NCI-H1105 treated with DMSO at 0.1 percent for 48 hours (cell line): Measurements from ENCODE around the gene BSDC1.

Source experiments
- DNase-seq: peaks from one replicate; lab custom pipeline; 2025; lab: John Stamatoyannopoulos, UW

BSDC1 gene

DNA sequence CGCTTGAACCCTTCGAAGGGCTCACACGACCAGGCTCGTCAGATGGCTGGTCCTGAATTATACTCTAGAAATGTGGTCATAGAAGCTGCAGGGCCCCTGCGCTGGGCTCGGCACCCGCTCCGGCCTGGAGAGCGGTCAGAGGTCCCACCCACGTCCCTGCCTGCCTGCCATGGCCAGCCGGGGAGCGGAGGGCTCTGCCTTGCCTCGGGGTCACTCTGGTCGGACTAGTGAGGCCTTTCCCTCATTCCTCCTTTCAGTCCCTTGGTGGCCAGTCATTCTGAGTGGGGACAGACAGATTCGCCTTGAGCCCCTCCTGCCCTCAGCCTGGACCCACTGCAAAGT, 57.7 kb downstream of the BSDC1 start:
- DNase-seq: no peak

DNA sequence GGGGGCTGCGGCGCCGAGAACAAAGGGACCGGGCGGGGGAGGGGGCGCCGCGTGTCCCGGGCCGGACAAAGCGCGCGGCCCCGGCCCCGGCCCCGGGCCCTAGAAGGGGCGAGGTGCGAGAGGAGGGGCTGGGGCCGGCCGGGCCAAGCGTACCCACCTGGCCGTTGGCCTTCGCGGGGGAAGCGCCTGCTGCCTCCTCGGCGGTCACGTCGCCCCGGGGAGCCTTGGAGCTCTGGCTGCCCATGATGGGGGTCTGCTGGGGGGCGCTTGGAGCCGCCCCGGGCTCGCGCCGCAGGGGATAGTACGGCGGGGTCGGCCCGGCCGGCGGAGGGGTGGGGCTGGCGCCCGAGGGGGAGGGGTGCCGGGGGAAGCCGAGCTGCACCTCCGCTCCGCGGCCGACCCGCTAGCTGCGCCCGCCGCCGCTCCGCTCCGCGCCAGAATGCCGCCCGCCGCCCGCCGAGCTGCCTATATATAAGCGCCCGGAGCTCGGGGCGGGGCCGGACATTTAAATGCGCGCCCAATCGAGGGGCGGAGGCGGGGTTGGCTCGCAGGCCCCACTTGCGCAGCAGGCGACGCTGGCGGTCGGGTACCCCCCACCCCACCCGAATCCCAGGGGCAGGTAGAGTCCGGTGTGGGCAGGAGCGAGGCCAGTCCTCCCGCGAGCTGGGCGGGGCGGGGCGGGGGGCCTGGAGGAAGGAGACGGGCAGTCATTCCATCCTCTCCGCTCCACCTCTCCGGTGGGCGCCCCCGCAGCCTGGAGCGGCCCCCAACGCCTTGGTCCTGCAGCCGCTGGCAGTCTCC, 58.3 kb downstream of the BSDC1 start, which contains the start of gene MARCKSL1:
Gene MARCKSL1 (minus strand): TSS at position 444 of the 801 bp plus-strand sequence. CDS start 200 bp downstream, at position 244.
- peak; percentile 81 for DNase-seq

DNA sequence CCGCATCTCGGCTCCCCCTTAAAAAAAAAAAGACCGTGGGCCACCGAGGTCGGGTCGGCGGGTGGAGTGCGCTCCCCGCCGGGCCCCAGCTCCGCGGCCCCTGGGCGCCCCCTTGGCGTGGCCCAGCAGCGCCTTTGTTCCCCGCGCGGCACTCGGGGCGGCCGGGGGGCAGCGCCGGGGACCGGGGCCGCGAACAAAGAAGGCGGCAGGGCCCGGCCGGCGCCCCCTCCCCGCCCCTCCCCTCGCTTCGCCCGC, 58.8 kb downstream of the BSDC1 start:
- DNase-seq: no peak

DNA sequence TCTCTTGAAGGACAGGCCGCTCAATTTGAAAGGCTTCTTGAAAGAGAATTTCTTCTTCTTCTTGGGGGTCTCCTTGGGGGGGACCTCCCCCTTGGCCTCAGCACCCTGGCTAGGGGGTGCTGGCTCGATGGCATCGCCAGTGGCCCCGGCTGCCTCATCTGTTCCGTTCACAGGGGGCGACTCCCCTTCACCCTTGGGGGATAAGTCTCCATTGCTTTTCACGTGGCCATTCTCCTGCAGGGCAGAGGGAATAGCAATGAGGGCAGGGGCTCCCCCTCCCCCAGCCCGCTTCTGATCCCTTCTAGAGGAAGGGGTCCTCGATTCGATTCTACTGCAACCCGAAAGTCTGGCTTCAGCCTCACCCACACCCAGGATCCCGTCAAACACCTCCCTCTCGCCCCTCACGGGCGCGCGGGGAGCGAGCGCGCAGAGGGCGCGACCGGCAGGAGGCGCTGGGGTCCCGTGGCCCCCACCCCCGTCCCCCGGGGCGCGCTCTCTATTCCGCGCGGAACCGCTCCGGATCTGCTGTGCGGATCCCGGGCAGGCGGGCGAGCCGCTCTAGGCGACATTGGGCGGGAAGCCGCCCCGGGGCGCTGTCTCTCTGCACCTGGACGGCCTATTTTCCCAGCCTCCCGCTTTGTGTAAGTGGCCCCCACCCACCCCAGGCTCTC, 59.2 kb downstream of the BSDC1 start:
- DNase-seq: peak; percentile 24

DNA sequence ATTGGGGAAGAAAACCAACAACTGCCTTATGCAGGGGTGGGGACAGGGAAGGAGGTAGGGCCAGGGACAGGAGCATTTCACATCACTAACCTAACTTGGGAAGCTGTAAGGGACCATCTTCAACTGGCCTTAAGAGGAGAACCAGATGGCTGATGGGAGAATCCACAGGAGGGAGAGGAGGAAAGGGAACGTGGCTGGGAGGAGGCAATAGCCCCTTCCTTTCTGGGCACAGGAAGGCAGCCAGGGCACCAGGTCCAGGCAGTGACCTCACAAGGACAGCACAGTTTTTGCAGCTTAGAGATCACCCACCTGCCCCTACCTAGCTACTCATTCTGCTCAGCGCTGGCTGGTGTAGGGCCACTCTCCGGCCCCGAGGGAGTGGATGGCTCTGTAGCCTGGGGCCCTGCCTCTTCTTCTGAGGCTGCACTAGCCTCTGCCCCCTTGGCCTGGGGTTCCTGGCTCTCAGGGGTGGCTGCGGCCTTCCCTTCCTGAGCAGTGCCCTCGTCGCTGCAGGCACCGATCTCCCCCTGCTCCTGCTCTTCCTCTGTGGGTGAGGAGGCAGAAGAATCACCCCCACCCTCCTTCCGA, 59.9 kb downstream of the BSDC1 start:
- no peak for DNase-seq

DNA sequence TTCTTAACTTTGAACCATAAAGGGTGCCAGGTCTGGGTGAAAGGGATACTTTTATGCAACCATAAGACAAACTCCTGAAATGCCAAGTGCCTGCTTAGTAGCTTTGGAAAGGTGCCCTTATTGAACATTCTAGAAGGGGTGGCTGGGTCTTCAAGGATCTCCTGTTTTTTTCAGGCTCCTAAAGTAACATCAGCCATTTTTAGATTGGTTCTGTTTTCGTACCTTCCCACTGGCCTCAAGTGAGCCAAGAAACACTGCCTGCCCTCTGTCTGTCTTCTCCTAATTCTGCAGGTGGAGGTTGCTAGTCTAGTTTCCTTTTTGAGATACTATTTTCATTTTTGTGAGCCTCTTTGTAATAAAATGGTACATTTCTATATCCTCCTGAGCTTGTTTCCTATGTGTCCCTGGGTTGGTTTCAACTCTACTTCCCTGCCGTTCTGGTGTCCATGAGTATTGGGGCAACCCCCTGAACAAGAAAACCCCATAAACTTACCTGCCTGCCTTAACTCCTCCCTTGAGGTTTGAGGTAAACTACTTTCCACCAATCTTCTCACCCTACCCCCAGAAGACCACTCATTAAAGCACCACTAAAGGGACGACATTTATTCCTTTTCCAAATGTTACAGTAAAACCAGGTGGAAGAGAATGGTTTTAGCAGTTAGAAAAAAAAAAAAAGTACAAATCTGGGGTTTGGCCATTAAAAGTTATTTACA, 60.8 kb downstream of the BSDC1 start:
- no peak for DNase-seq

DNA sequence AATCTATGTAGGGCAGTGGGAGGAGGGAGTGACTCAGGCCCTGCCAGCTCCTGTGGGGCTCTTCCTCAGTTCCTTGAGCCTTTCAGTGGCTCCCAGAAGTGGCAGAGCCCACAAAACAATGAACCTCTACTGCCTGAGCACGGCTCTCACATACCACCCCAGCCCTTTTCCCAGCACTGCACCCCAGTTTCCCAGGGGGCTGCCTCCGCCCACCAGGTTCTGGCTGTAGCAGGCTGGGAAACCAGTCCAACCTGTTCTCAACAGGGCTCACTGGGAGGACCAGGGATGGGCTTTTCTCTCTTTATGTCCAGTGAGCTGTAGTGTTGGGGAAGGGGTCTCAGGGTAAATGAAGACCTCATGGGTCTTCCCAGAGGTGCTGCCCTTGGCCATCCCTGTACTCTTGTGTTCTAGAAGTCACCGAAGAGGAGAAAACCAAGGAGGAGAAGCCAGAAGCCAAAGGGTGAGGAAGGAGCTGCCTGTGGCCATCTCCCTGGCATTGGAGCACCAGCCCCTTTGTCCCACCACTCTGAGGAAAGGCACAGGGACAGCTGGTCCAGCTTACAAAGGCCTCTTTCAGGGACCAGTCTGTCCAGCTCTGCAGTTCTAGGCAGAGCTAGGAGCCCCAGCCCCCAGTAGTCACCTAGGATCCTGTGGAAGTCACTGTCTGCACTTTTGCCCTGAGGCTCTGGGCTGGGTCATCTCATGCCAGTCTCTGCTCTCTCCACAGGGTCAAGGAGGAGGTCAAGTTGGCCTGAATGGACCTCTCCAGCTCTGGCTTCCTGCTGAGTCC, 61.8 kb downstream of the BSDC1 start:
- no peak for DNase-seq

DNA sequence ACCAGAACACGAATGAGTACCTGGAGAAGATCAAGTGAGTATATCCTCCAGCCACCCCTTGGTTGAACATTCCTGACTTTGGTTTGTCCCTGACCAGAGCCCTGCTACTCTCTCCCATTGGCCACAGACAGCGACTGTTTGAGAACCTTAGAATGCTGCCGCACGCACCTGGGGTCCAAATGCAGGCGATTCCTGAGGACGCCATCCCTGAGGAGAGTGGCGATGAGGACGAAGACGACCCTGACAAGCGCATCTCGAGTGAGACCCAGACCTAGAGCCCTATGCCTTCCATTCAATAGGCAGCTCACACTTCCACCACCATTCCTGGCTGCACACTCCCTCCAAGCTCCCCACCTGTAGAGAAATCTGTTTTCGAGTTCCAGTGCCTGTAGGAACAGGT, 62.7 kb downstream of the BSDC1 start:
- DNase-seq: no peak

DNA sequence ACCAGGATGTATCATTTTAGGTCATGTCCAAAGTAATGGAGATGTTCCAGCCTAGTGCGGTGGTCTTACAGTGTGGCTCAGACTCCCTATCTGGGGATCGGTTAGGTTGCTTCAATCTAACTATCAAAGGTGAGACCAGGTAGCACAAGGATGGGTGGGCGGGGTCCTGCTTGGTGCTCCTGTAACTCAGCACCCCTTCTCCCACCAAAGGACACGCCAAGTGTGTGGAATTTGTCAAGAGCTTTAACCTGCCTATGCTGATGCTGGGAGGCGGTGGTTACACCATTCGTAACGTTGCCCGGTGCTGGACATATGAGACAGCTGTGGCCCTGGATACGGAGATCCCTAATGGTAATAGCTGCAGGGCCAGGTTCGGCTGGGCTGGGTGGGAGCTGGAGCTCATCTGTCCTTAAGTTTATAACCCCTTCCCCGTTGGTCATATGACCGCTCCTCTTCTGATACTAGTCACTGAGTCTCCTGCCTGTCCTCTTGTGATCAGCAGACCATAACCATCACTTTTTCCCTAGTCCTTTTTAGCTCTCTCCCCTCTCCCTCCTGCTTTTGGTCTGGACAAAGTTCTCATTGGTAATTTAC, 63.6 kb downstream of the BSDC1 start:
- no peak for DNase-seq

DNA sequence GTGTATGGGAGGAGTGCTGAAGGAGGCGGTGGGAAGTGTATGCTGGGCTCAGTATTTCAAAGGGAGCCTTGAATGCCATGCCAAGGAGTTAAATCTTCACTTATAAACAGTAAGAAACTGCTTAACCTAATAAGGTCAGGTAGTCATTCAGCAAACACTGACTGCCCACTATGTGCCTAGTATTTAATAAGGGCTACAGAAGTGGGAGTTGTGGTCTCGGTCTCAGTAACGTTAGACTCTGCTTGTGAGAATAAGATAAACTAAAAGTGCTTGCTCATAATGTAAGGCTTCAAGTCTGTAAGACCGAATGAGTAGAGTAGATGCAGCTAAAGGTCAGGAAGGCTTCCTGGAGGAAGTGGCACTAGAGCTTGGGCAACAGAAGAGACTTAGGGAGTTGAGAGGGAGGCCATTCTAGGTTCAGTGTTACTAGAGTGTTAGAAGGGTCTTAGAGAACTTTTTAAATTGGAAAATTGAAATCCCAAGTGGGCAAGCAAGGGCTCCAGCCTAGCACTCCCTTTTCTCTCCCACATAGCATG, 64.2 kb downstream of the BSDC1 start:
- no peak for DNase-seq

DNA sequence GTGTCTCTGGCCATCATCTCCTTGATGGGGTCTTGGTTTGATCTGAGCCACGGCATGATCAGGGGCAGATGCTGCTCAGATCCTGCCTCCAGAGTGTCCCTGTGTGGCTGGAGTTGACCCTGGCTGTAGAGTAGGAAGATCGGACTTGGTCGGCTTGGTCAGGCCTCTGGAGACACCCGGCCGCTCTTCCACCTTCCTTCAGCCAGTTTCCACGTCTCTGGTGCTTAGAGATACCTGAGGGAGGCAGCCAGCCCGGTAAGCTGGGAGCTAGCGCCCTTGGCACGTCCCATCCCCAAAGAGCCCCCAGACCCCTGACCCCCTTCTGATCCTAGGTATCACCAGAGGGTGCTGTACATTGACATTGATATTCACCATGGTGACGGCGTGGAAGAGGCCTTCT, 67.0 kb downstream of the BSDC1 start:
- DNase-seq: no peak

DNA sequence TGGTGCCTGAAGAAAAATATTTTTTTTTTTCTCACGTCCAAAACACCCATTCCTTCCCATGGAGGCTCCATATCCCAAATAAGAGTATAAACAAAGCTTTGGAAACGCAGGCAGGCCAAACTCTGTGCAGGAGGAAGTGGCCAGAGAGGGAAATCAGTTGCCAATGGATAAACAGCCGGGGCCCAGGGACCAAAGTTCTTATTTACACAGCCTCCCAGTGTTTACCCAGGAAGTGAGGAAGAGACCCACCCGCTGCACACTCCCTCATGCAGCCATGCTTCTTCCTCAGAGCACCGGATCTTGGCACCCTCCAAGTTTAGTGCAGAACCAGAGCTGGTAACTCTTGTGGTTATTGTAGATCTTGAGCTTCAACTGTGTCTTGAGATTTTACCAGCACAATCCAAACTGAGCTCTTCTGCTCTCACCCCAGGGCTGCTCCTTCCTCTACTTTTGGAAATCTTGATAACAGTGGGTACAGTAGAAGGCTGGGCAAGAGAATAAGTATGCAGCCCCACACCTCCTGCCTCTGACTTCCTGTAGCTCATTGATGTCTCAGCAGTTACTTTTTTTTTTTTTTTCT, 72.4 kb downstream of the BSDC1 start:
- DNase-seq: no peak

DNA sequence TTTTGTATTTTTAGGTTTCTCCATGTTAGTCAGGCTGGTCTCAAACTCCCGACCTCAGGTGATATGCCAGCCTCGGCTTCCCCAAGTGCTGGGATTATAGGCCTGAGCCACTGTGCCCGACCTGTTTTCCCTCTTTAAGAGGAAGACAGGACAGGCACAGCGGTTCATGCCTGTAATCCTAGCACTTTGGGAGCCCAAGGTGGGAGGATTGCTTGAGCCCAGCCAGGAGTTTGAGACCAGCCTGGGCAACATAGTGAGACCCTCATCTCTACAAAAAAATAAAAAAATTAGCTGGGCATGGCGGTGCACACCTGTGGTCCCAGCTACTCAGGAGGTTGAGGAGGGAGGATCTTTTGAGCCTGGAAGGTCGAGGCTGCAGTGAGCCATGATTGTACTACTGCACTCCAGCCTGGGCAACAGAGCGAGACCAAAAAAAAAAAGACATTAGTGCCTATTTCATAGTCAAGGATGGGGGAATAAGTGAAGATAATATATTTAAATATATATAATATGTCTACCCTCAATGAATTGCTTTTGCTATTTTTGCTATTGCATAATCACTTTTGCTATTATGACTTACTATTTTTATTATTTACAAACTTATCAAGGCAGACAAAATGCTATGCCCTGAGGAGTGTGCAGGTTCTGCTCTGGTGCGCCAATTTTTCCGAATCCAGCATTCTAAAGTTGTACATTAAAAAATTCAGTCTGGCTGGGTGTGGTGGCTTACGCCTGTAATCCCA, 75.9 kb downstream of the BSDC1 start:
- DNase-seq: no peak

DNA sequence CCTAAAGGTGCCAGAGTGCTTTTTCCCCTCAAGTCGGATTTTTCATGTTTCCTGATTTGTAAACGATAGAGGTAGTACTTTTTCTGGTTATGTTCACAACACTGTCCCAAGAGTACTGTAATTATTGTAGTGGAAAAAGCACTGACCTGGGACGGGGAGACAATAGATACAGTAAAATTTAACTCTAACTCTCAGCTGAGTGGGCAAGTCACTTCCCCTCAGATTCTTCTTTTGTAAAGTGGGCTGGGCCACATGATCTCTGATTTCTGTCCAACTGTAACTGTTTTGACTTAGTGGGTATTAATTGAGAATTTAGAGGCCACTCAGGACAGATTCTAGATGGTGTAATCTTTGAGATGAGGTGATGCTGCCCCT, 77.4 kb downstream of the BSDC1 start:
- DNase-seq: no peak
